Measurements from ENCODE around the gene CS.

DNA sequence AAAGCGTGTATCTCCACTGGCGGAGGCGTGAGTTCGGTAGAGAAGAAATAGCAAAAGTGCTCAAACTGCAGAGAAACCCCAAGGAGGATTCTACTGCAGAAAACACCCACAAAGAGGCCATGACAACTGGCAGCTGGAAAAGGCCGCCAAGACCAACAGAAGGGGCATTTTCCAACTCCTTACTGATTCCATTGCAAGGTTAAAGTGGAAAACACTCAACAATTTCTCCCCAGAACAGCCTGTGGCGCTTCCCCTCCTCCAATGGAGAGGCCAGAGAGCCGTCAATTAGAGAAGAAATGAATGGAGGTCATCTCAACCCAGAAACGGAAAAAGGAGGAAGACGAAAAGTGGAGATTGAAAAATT lies 41.3 kb downstream of the CS start:
- TF ChIP-seq POLR2A (IDR thresholded peaks at IDR 0.05): no peak
- TF ChIP-seq, protein P1, sequence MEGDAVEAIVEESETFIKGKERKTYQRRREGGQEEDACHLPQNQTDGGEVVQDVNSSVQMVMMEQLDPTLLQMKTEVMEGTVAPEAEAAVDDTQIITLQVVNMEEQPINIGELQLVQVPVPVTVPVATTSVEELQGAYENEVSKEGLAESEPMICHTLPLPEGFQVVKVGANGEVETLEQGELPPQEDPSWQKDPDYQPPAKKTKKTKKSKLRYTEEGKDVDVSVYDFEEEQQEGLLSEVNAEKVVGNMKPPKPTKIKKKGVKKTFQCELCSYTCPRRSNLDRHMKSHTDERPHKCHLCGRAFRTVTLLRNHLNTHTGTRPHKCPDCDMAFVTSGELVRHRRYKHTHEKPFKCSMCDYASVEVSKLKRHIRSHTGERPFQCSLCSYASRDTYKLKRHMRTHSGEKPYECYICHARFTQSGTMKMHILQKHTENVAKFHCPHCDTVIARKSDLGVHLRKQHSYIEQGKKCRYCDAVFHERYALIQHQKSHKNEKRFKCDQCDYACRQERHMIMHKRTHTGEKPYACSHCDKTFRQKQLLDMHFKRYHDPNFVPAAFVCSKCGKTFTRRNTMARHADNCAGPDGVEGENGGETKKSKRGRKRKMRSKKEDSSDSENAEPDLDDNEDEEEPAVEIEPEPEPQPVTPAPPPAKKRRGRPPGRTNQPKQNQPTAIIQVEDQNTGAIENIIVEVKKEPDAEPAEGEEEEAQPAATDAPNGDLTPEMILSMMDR (IDR thresholded peaks at IDR 0.05): no peak

All from adrenal gland (tissue), 5 donors.